ENCODE results near the gene AQP9. TPM values are rescaled to one million over a fixed set of nuclear protein-coding genes. Genes with fewer than 3 reads are reported as not detected.

The AQP9 gene
- total and polyA plus RNA-seq, 2 of the 8 experiments (the other 6 are each of a cell fraction or from before 2014, with no cell fraction given) = not detected

DNA sequence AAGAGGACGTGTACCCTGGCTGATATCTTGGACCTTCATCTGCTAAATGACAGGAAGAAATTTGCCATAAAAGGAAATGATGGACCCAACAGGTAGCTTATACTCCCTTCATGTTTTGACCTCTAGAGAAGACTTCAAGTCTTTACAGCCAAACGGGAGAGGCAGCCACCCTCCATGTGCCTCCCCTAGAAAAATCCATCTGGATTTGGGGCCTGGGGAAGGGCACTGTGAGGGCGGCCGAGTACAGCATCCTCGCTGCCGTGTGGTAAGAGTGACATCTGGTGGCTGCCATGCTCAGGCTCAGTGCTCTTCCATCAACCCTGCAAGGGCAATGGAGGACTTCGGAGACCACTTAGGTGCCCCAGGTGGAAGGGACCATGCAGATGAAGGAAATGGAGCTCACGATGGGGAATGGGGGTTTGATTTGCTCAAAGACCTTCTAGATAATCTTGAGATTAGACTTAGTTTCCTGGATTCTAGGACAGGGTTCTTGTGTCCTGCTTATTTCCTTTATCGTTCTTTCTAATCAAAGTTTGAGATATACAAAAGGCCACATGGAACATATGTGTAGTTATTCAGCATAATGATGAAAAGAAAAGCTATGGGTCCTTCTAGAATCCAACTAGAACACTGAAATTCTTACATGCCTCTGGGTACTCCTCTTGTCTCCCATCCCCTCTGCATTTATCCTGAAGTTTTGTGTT, 44.4 kb downstream of the AQP9 start:
- no peaks in the 10 kb centered on the region for H3K79me1 ChIP-seq (ENCODE audit: low read depth, low read length)
- H2BK12ac ChIP-seq (ENCODE audit: low read depth, low read length) = no peak overlapping the region
- ChIA-PET CTCF (ENCODE audit: partially characterized antibody) (interaction anchor here (0.6 to 5.9 kb wide), 46 partner anchors 9 to 518 kb away, joined by 3 to 41 read pairs (median 4); no protein-coding TSS in a partner anchor), POLR2A (ENCODE audit: partially characterized antibody) (interaction anchor here (0.6 kb wide), 1 partner anchor 13 kb away, joined by 4 read pairs; no protein-coding TSS in a partner anchor)
- H3K14ac ChIP-seq (ENCODE audit: insufficient read length) = no peak overlapping the region
- H3K4ac ChIP-seq (replicated peaks; ENCODE audit: insufficient read length, low read depth, low read length) = no peak overlapping the region
- H2BK15ac ChIP-seq (ENCODE audit: low read length) = no peak overlapping the region
- no peak overlapping the region for H3K4me3 ChIP-seq (ENCODE audit: extremely low read depth in 1 of 4, insufficient read depth in 2 of 4, low read depth in 3 of 4, low read length in 4 of 4)
- H4K5ac ChIP-seq (ENCODE audit: insufficient read length, low read depth, low read length) = no peak overlapping the region
- WGBS, 2 experiments (ENCODE audit: extremely low coverage in 1 of 2, insufficient coverage in 1 of 2, insufficient read length in 1 of 2, insufficient replicate concordance in 2 of 2, low coverage in 1 of 2, low lambda C conversion rate in 2 of 2, missing lambda C conversion rate in 1 of 2) = 32% methylated on average over 9 of the region's 9 CpGs; no CpG with 5 or more reads in 1 of the 2 experiments
- H3K27ac ChIP-seq (ENCODE audit: low read depth, low read length) = no peak overlapping the region
- no peaks in the 10 kb centered on the region for H3K36me3 ChIP-seq (ENCODE audit: control insufficient read depth in 2 of 4, insufficient read depth in 4 of 4, low read length in 3 of 4)
- DNase-seq (ENCODE audit: low read depth in 1 of 2, low spot score in 2 of 2) (peak; percentile 36 to 73), FAIRE-seq (peak; percentile 62)
- H3K4me2 ChIP-seq (ENCODE audit: insufficient read depth in 1 of 2, low read depth in 2 of 2, low read length in 2 of 2) = no peak overlapping the region
- no peak overlapping the region for H3K56ac ChIP-seq (replicated peaks; ENCODE audit: insufficient read length, low read depth, low read length)
- TF ChIP-seq YY1 (IDR thresholded peaks at IDR 0.05; ENCODE audit: low read depth, low read length) (peak; percentile 79), RAD21 (IDR thresholded peaks at IDR 0.05 in 1 of 2, conservative IDR thresholded peaks at IDR 0.05 in 1 of 2; ENCODE audit: low read depth in 2 of 2, low read length in 2 of 2) (peak; percentile 99 to 100), CHD1 (IDR thresholded peaks at IDR 0.05; ENCODE audit: low read depth, low read length) (no peak), RFX5 (IDR thresholded peaks at IDR 0.05; ENCODE audit: borderline replicate concordance, low read depth, low read length) (no peak), CEBPB (IDR thresholded peaks at IDR 0.05; ENCODE audit: low read depth, low read length) (no peak), MAX (IDR thresholded peaks at IDR 0.05) (peak; percentile 53)
- TF ChIP-seq, protein P1, sequence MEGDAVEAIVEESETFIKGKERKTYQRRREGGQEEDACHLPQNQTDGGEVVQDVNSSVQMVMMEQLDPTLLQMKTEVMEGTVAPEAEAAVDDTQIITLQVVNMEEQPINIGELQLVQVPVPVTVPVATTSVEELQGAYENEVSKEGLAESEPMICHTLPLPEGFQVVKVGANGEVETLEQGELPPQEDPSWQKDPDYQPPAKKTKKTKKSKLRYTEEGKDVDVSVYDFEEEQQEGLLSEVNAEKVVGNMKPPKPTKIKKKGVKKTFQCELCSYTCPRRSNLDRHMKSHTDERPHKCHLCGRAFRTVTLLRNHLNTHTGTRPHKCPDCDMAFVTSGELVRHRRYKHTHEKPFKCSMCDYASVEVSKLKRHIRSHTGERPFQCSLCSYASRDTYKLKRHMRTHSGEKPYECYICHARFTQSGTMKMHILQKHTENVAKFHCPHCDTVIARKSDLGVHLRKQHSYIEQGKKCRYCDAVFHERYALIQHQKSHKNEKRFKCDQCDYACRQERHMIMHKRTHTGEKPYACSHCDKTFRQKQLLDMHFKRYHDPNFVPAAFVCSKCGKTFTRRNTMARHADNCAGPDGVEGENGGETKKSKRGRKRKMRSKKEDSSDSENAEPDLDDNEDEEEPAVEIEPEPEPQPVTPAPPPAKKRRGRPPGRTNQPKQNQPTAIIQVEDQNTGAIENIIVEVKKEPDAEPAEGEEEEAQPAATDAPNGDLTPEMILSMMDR (IDR thresholded peaks at IDR 0.05; ENCODE audit: control extremely low read depth in 1 of 3, insufficient read depth in 1 of 3, low read depth in 1 of 3, low read length in 3 of 3) = peak; percentile 95 to 97 (median 96)
- no peak overlapping the region for H3K9ac ChIP-seq (replicated peaks in 1 of 4; ENCODE audit: extremely low read depth in 1 of 4, low read depth in 3 of 4, low read length in 3 of 4)
- H2AFZ ChIP-seq (ENCODE audit: low read length) = peak overlapping the region; percentile 92; the same call in 1 of the 2 replicates
- H4K8ac ChIP-seq (ENCODE audit: extremely low read depth, insufficient read depth, low read length) = no peak overlapping the region
- peaks cover 0 to 2% (median 0%) of the 10 kb centered on the region in 4 experiments; a peak in 1 of 7 replicates for H3K27me3 ChIP-seq (replicated peaks in 1 of 4; ENCODE audit: control insufficient read depth in 3 of 4, extremely low read depth in 1 of 4, insufficient read depth in 3 of 4, low read length in 3 of 4)
- H3K18ac ChIP-seq (ENCODE audit: extremely low read depth, low read length) = no peak overlapping the region
- H4K20me1 ChIP-seq (replicated peaks in 1 of 2; ENCODE audit: control insufficient read depth in 1 of 2, insufficient read depth in 2 of 2, low read length in 2 of 2) = no peaks in the 10 kb centered on the region
- no peak overlapping the region for H2BK120ac ChIP-seq (replicated peaks; ENCODE audit: low read depth, low read length)
- H3K23ac ChIP-seq (ENCODE audit: insufficient read length) = no peak overlapping the region
- no peak overlapping the region for H4K91ac ChIP-seq (replicated peaks; ENCODE audit: insufficient read length, low read length)
- H3K79me2 ChIP-seq (ENCODE audit: control insufficient read depth in 1 of 2, insufficient read depth in 2 of 2, low read length in 2 of 2) = no peaks in the 10 kb centered on the region
- no peaks in the 10 kb centered on the region for H3K23me2 ChIP-seq (ENCODE audit: low read depth, low read length)
- H3K4me1 ChIP-seq (replicated peaks in 1 of 4; ENCODE audit: control insufficient read depth in 3 of 4, insufficient read depth in 4 of 4, low read length in 3 of 4) = no peaks in the 10 kb centered on the region
- H2AK5ac ChIP-seq (ENCODE audit: low read depth, low read length) = no peak overlapping the region
- H2BK5ac ChIP-seq (ENCODE audit: low read depth, low read length) = no peak overlapping the region
- H3K9me3 ChIP-seq (ENCODE audit: insufficient read depth in 2 of 2, low read depth in 1 of 2, low read length in 1 of 2) = no peaks in the 10 kb centered on the region
- H2BK20ac ChIP-seq (ENCODE audit: low read length) = no peak overlapping the region
